Left cardiac atrium (tissue), 4 donors: Measurements from ENCODE around the gene GRIP1. TPM values are rescaled to one million over a fixed set of nuclear protein-coding genes. Genes with fewer than 3 reads are reported as not detected.

Experiments
- ATAC-seq, 2 donors: fragments of 200-7000 bp; cut with Tn5 transposase; one replicate each; pipeline ENCODE4 v1.9.1; 2020; ENCODE audit warnings: mild to moderate bottlenecking in 2 of 2, moderate library complexity in 2 of 2
- DNase-seq: peaks from one replicate; pipeline ENCODE4 v3.0.0-alpha.2; 2020
- intact Hi-C, 2 donors: fragments of 100-400 bp; cut with DNase I; formaldehyde crosslinking; loops; one replicate each; pipeline versions ENCODE4 v1.14.1 to v1.15.1; 2022 to 2023
- total RNA-seq, 2 donors: library from RNA; stranded (reverse); fragmentation: NEBNext Ultra II Directional; extraction: Animal tissue kit (Norgen Biotek cat#: 25700); gene quantifications; one replicate each; pipeline ENCODE4 v1.2.1, GENCODE V29; 2021
- donor health status: DM: no; HTN: yes; CAD: no.
- donor health status: DM: no; HTN: yes; CAD: no; lungs with severe emphysema.
- donor health status: DM: yes; HTN: yes; CAD: no.
- donor health status: Dilated cardiomyopathy.

GRIP1 gene
- total RNA-seq, 2 donors from 2014 or later = 12.7 to 21.0 TPM

- DNase-seq = no peak
- intact Hi-C loops = no loop called here
- no peak for ATAC-seq
Measured at GRCh38 chr12:66555113-66555512, 123.8 kb downstream of the GRIP1 start.

GRCh38 chr12:66552716-66553115 lies 126.2 kb downstream of the GRIP1 start:
- DNase-seq (no peak), ATAC-seq (no peak)
- intact Hi-C loops = no loop called here

GRCh38 chr12:66550626-66551025 lies 128.2 kb downstream of the GRIP1 start:
- ATAC-seq (no peak), DNase-seq (no peak)
- intact Hi-C loops = no loop called here

GRCh38 chr12:66549050-66549389 lies 129.9 kb downstream of the GRIP1 start:
- no peak for DNase-seq
- intact Hi-C loops = no loop called here
- no peak for ATAC-seq

- ATAC-seq = no peak
- DNase-seq = no peak
- intact Hi-C loops = no loop called here
Measured at GRCh38 chr12:66548338-66549049, 130.4 kb downstream of the GRIP1 start.

- ATAC-seq = no peak
- intact Hi-C loops = no loop called here
Measured at GRCh38 chr12:66541426-66541825, 137.4 kb downstream of the GRIP1 start.

GRCh38 chr12:66539431-66539830 lies 139.4 kb downstream of the GRIP1 start:
- intact Hi-C loops = no loop called here
- ATAC-seq = no peak

More at GRCh38 chr12:66541426-66541825, 137.4 kb downstream of the GRIP1 start:
- DNase-seq = no peak

GRCh38 chr12:66538970-66539369 lies 139.9 kb downstream of the GRIP1 start:
- ATAC-seq (no peak), DNase-seq (no peak)
- intact Hi-C loops = no loop called here

More at GRCh38 chr12:66539431-66539830, 139.4 kb downstream of the GRIP1 start:
- DNase-seq = no peak

- ATAC-seq (no peak), DNase-seq (no peak)
- intact Hi-C loops = no loop called here
Measured at GRCh38 chr12:66537876-66538275, 141.0 kb downstream of the GRIP1 start.

- DNase-seq = no peak
- no peak for ATAC-seq
- intact Hi-C loops = no loop called here
Measured at GRCh38 chr12:66533767-66534166, 145.1 kb downstream of the GRIP1 start.

- ATAC-seq (no peak), DNase-seq (no peak)
- intact Hi-C loops = no loop called here
Measured at GRCh38 chr12:66531766-66532165, 147.1 kb downstream of the GRIP1 start.

GRCh38 chr12:66529934-66530333 lies 148.9 kb downstream of the GRIP1 start:
- intact Hi-C loops = no loop called here

GRCh38 chr12:66516561-66516960 lies 162.3 kb downstream of the GRIP1 start:
- ATAC-seq (no peak), DNase-seq (no peak)
- intact Hi-C loops = no loop called here

More at GRCh38 chr12:66529934-66530333, 148.9 kb downstream of the GRIP1 start:
- DNase-seq (no peak), ATAC-seq (no peak)

GRCh38 chr12:66516133-66516532 lies 162.7 kb downstream of the GRIP1 start:
- intact Hi-C loops = no loop called here
- DNase-seq (no peak), ATAC-seq (no peak)

- DNase-seq (no peak), ATAC-seq (peak in 1 of 2 donors; percentile 73)
- intact Hi-C loops = no loop called here
Measured at GRCh38 chr12:66514581-66514980, 164.3 kb downstream of the GRIP1 start.

- intact Hi-C loops = no loop called here
- ATAC-seq = no peak
- no peak for DNase-seq
Measured at GRCh38 chr12:66508025-66508424, 170.9 kb downstream of the GRIP1 start.

GRCh38 chr12:66503746-66504145 lies 175.1 kb downstream of the GRIP1 start:
- DNase-seq (no peak), ATAC-seq (no peak)
- intact Hi-C loops = no loop called here

- no peak for DNase-seq
- ATAC-seq = no peak
- intact Hi-C loops = no loop called here
Measured at GRCh38 chr12:66502911-66503310, 176.0 kb downstream of the GRIP1 start.

- ATAC-seq = no peak
- no peak for DNase-seq
- intact Hi-C loops = no loop called here
Measured at GRCh38 chr12:66500841-66501240, 178.0 kb downstream of the GRIP1 start.

GRCh38 chr12:66500091-66500490 lies 178.8 kb downstream of the GRIP1 start:
- no peak for DNase-seq
- ATAC-seq = no peak
- intact Hi-C loops = no loop called here

- no peak for ATAC-seq
- intact Hi-C loops = no loop called here
Measured at GRCh38 chr12:66499000-66499399, 179.9 kb downstream of the GRIP1 start.

More at GRCh38 chr12:66499000-66499399, 179.9 kb downstream of the GRIP1 start:
- DNase-seq = no peak
